ENCODE data around the gene ZNF778. TPM values are rescaled to one million over a fixed set of nuclear protein-coding genes. Genes with fewer than 3 reads are reported as not detected.

ZNF778 gene
- total RNA-seq, 4 donors from 2014 or later, result 7.5 to 23.3 (median 11.9) TPM

DNA sequence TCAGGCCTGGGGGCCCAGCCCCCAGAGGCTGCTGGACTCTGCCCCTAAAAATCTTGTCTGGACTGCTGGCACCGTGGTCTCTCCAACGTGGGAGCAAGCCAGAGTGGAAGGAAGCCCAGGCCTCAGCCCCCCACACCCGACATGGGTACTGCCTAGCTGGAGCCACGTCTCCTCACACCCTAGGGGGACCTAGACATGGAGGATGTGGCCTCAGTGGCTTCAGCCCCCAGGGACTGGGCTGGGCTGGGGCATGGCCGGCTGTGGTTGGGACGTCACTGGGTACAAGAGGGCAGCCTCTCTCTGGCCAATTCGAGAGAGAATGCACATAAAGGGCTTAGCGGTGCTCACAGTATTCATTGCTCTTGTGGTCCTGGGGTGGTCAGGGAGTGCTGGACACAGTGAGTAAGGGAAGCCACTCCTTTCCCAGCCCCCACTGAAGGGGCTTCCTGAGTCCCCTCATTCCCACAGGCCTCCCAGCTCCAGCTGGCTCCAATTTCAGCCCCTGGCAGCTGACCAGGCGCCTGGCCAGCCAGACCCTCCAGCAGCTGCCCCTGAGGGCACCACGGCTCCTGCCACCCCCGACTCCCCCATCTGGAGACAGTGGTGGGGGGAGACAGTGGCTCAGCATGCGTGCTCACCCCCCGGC, 44.9 kb upstream of the ZNF778 start:
- TF ChIP-seq, protein P1, sequence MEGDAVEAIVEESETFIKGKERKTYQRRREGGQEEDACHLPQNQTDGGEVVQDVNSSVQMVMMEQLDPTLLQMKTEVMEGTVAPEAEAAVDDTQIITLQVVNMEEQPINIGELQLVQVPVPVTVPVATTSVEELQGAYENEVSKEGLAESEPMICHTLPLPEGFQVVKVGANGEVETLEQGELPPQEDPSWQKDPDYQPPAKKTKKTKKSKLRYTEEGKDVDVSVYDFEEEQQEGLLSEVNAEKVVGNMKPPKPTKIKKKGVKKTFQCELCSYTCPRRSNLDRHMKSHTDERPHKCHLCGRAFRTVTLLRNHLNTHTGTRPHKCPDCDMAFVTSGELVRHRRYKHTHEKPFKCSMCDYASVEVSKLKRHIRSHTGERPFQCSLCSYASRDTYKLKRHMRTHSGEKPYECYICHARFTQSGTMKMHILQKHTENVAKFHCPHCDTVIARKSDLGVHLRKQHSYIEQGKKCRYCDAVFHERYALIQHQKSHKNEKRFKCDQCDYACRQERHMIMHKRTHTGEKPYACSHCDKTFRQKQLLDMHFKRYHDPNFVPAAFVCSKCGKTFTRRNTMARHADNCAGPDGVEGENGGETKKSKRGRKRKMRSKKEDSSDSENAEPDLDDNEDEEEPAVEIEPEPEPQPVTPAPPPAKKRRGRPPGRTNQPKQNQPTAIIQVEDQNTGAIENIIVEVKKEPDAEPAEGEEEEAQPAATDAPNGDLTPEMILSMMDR (IDR thresholded peaks at IDR 0.05; ENCODE audit: low read depth), result no peak

DNA sequence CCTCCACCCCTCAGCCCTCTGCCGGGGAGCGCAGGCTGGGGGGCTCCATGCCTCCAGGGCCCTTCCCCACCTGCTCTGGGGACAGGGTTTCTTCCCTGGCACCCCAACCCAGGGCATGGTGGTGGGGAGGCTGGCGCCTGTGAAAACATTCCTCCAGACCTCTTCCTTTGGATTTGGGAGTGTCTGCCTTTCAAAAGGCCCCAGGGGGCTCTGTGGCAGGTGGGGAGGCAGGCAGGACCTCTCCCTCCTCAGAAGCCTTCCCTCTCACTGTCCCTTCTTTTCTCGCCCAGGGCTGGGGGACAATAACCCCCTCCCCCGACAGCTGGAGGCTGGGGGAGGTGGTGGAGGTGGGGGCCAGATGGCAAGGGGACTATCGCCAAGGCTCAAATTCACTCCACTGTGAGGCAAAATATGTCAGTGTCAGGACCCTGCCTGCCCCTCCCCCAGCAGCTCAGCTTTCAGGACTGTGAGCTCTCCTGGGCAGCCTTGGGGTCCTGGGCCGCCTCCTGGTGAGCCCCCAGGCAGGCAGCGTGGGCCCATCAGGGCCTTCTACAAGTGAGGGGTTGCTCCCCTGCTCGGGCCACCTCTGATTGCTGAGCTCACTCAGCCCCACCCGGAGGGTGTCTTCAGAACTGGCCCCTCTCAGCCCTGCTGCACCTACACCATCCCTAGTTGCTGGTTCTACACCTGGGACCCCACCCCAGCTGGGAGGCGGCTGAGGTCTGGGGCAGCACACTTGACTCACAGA, 44.2 kb upstream of the ZNF778 start:
- TF ChIP-seq, protein P1 (IDR thresholded peaks at IDR 0.05; ENCODE audit: low read depth), result no peak

DNA sequence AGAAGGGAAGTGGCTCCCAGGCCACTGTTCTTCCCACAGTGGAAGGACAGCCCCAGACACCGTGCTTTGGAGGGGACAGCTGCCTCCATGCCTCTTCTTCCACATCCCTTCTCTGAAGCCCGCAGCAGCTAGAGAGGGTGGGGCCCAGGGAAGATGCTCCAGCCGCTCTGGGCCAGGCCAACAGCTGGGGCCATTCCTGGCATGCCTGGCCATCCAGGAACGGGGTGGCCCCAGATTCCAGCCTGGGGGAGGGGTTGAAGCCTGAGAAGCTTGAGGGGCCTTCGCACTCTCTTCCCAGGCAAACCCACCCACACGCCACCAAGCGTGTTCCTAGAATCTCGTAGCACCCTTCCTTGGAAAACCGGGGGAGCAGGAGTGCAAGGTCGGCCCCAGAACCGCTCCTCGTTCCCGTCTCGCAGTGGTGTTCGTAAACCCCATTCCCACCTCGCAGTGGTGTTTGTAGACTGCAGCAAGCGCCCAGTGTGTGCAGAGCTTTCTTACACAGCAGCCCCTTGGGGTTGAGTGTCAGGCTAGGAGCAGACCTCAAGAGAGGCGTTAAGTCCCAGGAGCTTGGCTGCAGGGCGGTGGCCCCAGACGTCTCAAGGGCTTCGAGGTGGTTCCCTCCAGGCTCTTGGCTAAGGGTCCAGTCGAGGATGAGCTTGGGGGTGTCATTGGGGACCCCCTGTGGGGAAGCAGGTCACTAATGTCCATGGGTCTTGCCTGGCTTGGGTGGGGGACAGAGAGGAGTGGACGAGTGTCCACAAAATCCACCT, 43.3 kb upstream of the ZNF778 start:
- TF ChIP-seq, protein P1 (IDR thresholded peaks at IDR 0.05; ENCODE audit: low read depth), result no peak

DNA sequence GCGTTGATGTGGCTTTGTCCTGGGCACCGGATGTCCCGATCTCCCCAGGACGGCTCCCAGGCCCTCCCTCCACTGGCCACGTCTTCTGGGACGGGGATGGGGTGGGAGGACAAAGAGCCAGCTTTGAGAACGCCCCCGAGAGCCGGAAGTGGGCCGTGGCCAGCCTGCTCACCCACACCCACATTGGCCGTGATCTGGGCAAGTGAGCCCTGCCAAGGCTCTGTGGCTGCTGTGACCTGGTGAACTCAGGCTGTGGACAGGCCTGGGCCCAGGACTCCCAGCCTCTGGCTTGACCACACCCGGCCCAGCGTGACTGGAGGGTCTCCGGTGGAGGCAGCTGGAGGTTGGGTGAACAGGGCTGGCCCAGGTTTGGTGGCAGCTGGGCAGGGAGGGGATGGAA, 42.6 kb upstream of the ZNF778 start:
- TF ChIP-seq, protein P1 (IDR thresholded peaks at IDR 0.05; ENCODE audit: low read depth), result no peak

DNA sequence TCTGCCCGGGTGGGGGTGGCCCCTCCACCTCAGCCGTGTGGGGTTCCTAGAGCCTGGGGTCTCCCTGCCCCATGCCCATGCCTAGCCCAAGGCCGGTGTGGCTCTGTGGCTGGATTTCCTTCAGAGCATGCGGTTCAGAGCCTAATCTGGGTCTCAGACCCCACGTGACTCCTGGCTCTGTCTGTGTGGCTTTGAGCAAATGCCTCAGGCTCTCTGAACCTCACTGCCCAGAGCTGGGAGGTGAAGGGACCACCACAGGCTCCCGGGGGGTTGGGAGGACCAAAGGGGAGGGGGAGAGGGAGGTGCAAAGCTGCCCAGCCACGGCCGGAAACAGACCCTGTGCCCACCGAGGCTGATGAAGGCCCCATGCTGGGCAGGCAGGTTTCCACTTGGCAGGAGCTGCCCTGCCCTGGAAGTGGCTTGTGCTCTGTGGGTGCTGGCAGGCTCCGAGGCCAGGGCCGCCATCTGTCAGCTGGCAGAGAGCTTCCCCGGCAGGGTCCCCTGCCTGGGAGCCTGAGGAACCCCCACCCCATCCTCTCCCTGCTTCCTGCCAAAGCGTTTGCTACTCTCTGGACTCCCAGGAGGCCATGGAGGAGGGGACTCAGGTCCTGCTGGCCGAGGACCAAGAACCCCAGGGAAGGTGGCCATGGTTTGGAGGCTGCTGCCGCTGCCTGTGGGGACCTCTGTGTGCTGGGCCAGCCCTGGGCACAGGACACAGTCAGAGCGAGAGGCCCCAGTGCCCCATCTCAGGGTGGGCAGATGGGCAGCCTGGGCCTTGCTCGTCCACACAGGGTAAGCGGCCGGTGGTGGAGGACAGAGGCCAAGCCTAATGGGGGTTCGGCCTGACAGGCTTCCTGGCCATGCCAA, 42.0 kb upstream of the ZNF778 start:
- TF ChIP-seq, protein P1 (IDR thresholded peaks at IDR 0.05; ENCODE audit: low read depth), result no peak

DNA sequence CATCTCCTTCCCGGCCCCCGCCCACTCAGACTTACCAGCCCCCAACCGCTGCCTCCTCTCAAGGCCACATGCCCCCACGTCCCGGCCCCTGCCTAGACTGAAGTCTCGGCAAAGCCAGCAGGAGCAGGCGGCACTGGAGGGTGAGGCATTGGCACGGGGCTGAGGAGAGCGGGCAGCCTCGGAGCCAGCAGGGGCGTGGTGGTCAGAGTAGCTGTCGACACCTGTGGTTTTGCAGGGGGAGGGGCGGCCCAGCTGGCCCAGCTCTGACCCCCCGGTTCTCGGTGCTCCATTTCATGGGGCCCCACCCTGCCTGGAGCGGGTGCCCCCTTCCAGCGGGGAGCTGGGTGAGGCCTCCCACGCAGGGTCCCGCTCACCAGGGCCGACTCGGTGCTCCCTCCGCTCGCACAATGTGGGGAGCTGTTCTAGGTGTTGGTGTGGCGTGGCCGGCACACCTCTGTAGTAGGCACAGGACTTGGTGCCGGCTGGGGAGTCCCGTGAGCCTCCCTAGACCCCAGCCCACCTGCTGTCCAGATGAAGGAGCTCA, 41.3 kb upstream of the ZNF778 start:
- TF ChIP-seq, protein P1 (IDR thresholded peaks at IDR 0.05; ENCODE audit: low read depth), result no peak
